ENCODE measurements around the gene ABCC8.

Gene ABCC8

DNA sequence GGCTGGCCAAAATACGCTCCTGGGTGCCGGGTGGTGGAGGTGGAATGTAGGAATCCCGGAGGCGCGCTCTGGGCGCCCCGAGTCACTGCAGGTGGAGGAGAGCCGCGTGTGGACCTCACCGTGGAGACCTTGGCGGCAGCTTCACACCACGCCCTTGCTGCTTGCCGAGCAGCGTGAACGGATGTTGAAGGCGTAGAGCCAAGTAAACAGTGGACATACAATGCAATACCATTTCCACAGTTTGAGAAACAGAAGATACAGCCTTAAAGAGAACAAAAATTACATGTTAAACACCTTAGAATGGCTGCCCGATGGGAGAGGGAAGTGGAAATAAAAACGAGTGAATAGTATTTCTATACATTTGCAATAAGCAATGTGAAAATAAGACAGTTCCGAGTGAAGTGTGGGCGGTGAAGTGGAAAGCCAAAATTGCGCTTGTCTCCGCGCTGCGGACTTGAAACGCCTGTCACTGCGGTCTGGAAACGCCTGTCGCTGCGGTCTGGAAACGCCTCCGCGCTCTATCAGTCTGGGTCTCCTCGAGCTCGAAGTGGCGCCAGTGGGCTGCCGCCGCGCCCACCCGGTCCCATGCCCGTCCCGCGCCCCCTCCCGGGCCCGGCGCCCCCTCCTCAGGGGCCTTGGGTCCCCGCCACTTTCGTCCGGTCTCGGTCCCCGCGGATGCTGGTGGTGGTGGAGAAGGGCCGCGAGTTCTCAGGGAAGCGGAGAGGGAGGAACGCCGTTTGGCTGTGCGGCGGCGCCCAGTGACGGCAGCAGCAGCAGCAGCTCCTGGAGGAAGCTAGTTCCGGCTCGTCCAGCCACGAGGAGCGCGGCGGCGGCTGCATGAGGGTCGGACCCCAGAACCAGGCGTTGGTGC, 123.5 kb downstream of the ABCC8 start:
- peak; percentile 58 to 62 for DNase-seq (ENCODE audit: low read depth in 2 of 2)

DNA sequence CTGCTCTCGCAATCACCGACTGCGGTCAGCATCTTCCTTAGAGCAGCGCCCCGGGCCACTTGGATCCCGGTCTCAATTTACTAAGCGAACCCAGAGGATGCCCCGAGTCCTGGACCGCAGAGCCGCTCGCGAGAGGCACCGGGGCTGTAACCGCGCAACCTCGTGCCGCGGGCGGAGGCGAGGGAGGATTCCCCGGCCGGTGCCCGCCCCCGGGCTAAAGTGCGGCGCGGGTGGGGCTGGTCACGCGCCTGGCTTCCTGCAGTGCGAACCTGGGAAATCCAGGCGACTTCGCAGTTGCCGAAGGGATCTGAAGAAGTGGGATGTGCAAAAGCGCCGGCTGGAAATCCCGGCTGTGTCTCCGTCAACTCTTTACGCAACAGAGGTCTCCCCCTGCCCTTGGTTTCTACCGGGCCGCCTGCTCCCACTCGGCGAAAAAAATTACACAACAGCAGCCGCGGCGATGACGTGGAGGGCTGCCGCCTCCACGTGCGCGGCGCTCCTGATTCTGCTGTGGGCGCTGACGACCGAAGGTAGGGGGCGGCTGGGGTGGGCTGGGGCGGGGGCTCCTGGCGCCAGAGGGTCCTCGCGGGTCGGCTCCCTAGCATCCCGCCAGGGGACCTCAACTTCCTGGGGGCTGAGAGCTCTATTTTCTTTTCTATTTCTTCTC, 125.0 kb downstream of the ABCC8 start, which contains the start of gene NCR3LG1:
Gene NCR3LG1, plus strand, starts transcription at position 291 of the 667 bp plus-strand sequence. Its CDS starts 170 bp downstream, at position 461.
- peak; percentile 51 to 61 for DNase-seq (ENCODE audit: low read depth in 2 of 2)

DNA sequence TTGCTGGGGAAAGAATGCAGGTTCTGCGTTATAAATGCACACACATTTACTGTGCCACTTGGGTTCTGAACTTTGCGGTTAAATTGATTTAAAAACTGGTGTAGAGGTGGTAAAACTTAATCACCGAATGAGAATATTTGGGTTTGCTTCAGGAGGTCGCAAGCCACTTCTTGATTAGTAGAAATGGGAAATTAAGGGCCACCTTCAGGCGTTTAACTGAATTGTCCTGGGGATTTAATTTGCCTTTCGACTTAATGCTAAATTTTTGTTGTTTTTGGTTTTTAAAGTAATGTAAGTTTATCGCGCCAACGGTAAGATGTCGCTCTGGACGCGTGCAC, 125.5 kb downstream of the ABCC8 start:
- DNase-seq (ENCODE audit: low read depth in 2 of 2) = no peak

DNA sequence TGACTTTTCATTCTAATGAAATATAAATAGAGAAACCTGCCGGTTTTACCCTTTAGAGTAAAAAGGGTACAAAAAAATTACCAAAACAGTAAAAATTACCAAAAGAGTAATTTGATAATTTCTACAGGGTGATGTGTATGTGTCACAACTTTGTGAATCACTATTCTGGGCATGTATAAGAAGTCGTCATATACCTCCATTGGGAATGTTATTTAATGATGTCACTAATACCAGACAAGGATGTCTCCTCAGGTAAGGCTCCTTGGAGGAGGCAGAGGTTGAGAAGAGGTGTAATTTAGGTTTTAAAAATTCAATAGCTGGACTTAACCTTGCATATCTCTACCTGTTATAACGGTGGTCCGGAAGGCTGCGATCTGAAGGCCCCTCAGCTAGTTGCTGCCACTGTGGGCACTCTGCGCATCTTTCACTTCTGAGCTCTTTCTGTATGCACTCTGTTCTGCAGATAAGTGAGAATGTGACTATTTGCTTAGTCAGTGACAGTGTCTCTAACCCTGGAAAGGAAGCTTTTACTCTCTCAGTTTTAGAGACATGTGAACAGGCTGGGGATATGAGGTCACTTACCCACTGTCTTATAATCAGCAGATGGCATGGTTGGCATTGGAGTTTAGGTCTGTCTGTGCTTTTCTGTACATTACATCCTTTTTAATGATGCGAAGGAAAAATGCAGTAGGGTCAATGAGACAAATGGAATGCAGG, 126.0 kb downstream of the ABCC8 start:
- no peak for DNase-seq (ENCODE audit: low read depth in 2 of 2)

DNA sequence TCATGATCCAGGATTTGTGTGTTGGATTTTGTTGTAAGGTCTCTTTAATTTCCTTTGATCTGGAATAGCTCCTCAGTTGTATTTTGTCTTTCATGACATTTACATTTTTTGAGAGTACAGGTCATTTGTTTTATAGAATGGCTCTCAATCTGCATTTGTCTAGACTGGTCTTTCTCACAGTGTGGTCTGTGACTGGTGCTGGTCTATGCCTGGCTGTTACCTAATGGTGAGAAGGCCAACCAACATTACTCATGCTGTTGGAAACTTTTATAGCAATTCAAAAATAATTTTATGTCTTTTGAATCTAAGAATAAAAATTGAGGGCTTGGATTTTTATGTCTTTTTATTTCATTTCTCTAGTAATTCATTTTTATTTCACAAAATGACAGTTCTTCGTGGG, 129.0 kb downstream of the ABCC8 start:
- no peak for DNase-seq (ENCODE audit: low read depth in 2 of 2)

DNA sequence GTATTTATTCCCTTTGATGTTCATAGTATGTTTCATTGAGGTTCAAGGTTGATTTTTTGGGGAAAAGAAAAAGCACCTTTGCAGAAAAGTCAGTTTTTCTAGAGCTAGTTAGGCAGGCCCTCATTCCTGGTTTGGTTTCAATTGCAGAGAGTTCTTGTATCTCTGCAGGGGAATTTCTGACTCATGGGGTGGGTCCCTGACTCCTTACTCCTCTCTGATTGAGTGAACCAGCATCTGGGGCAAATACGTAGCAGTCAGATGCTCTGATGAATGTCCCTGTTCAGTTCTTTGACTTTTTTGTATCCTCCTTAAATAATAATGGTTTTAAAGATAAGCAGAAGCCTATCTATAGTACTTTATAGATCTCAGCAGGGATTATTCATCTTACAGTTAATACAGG, 132.7 kb downstream of the ABCC8 start:
- no peak for DNase-seq (ENCODE audit: low read depth in 2 of 2)

DNA sequence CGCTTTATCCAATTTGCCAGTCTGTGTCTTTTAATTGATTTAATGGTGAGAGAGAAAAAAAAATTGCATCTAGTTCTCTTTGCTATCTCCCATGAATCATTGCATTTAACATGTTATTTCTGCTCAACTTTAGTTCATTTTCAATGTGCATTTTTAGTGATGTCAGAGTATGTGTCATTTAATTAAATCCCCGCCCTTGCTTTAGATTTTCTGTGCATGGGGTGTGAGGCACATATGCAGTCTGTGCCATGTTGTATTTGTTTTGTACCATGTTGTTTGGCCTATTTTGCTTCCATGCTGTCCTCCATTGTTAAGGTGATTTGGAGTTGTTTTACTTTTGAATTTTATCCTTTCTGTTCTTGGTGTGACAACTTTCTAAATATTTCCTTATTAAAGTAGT, 133.4 kb downstream of the ABCC8 start:
- no peak for DNase-seq (ENCODE audit: low read depth in 2 of 2)

Measured in stimulated activated CD8-positive, alpha-beta memory T cell treated with anti-CD3 and anti-CD28 coated beads, Interleukin-15, amount 100 ng/mL, for 4 hours (primary cell).